Measurements from ENCODE around the gene MAPKAPK5. TPM values are rescaled to one million over a fixed set of nuclear protein-coding genes. Genes with fewer than 3 reads are reported as not detected.

Gene MAPKAPK5
- total RNA-seq, 1 donor from 2014 or later = 30.1 TPM

DNA sequence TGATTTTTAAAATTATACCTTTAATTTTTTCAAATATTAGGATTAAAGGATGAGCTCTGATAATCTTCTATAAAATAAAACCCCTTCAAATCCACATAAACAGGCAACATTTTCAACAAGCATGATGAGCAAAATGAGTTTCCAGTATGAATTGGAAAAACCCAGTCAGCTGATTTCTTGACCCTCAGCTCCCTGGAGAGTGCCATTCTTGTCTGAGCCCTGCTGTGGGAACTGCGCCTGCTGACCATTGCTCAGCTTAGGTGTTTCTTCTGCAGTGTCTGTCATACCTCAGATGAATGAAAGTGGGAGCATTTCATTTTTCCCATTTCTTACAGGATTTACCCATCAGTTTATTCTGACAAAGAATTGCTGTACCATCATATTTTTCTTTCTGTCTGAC is 27.6 kb downstream of the MAPKAPK5 start:
- no peaks in the 10 kb centered on the region for H3K27me3 Mint-ChIP-seq (ENCODE audit: low read depth)
- H3K27ac Mint-ChIP-seq (ENCODE audit: unreplicated experiment) = no peak overlapping the region
- peaks cover 30% of the 10 kb centered on the region for H3K36me3 Mint-ChIP-seq (ENCODE audit: low read depth)
- no peak for DNase-seq (ENCODE audit: low spot score)
- peaks cover 4% of the 10 kb centered on the region for H3K9me3 Mint-ChIP-seq (ENCODE audit: low read depth)
- no peak overlapping the region for H3K4me3 Mint-ChIP-seq (ENCODE audit: unreplicated experiment)
- peaks cover 10% of the 10 kb centered on the region for H3K4me1 Mint-ChIP-seq (ENCODE audit: low read depth)
- TF ChIP-seq, protein P1, sequence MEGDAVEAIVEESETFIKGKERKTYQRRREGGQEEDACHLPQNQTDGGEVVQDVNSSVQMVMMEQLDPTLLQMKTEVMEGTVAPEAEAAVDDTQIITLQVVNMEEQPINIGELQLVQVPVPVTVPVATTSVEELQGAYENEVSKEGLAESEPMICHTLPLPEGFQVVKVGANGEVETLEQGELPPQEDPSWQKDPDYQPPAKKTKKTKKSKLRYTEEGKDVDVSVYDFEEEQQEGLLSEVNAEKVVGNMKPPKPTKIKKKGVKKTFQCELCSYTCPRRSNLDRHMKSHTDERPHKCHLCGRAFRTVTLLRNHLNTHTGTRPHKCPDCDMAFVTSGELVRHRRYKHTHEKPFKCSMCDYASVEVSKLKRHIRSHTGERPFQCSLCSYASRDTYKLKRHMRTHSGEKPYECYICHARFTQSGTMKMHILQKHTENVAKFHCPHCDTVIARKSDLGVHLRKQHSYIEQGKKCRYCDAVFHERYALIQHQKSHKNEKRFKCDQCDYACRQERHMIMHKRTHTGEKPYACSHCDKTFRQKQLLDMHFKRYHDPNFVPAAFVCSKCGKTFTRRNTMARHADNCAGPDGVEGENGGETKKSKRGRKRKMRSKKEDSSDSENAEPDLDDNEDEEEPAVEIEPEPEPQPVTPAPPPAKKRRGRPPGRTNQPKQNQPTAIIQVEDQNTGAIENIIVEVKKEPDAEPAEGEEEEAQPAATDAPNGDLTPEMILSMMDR (IDR thresholded peaks at IDR 0.05) = no peak

DNA sequence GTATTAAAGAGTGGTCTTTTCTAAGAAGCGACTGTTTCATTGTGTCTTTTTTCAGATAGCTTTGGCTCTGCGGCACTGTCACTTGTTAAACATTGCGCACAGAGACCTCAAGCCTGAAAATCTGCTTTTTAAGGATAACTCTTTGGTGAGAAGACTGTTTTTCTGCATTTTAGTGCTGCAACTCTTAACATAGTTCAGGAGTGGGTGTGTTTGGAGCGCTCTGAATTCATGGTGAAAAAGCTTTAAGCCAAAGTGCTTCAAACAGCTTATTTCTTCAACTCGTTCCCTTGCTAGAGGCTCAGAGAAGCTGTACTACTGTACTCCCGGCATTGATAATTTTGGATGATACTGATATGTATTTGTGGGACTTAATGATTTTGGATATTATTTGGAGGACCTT is 28.2 kb downstream of the MAPKAPK5 start:
- Mint-ChIP-seq H3K4me3 (ENCODE audit: unreplicated experiment) (no peak overlapping the region), H3K4me1 (ENCODE audit: low read depth) (peaks cover 10% of the 10 kb centered on the region), H3K36me3 (ENCODE audit: low read depth) (peaks cover 30% of the 10 kb centered on the region)

DNA sequence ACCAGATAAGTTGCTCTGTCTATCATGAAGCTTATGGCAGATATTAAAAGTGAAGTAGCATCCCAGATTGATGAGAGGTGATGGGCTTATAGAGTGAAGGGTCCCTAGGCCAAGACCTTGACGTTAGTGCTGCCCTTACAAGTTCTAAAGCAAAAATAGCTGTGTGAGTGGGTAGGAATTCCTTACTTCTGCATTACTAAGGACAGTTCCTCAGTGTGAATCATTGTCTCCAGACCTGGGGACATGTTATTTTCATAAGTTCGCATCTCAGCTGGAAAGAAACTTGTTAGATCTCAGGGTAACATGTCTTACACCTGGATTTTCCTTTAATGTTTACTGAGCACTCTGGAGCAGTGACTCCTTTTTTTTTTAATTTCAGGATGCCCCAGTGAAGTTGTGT is 28.7 kb downstream of the MAPKAPK5 start:
- H3K27ac Mint-ChIP-seq (ENCODE audit: unreplicated experiment) = no peak overlapping the region
- no peak for DNase-seq (ENCODE audit: low spot score)
- H3K36me3 Mint-ChIP-seq (ENCODE audit: low read depth) = peaks cover 30% of the 10 kb centered on the region
- H3K4me1 Mint-ChIP-seq (ENCODE audit: low read depth) = peaks cover 10% of the 10 kb centered on the region
- no peaks in the 10 kb centered on the region for H3K27me3 Mint-ChIP-seq (ENCODE audit: low read depth)
- H3K9me3 Mint-ChIP-seq (ENCODE audit: low read depth) = peaks cover 4% of the 10 kb centered on the region
- H3K4me3 Mint-ChIP-seq (ENCODE audit: unreplicated experiment) = no peak overlapping the region
- TF ChIP-seq, protein P1 (IDR thresholded peaks at IDR 0.05) = no peak

More for the DNA sequence above, 28.2 kb downstream of the MAPKAPK5 start:
- Mint-ChIP-seq H3K27ac (ENCODE audit: unreplicated experiment) (no peak overlapping the region), H3K9me3 (ENCODE audit: low read depth) (peaks cover 4% of the 10 kb centered on the region), H3K27me3 (ENCODE audit: low read depth) (no peaks in the 10 kb centered on the region)
- no peak for DNase-seq (ENCODE audit: low spot score)
- TF ChIP-seq, protein P1 (IDR thresholded peaks at IDR 0.05) = no peak

DNA sequence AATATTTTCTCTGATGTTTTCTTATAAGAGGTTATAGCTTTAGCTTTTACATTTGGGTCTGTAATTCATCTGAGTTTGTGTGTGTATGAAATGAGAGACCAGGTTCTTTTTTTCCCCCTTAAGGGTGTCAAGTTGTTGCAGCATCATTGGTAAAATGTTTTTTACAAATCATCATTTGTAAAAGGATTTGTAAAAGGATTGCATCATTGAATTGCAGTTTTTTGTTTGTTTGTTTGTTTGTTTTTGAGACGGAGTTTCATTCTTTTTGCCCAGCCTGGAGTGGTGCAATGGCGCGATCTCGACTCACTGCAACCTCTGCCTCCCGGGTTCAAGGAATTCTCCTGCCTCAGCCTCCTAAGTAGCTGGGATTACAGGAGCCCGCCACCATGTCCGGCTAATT is 31.1 kb downstream of the MAPKAPK5 start:
- DNase-seq (ENCODE audit: low spot score) = no peak
- TF ChIP-seq, protein P1 (IDR thresholded peaks at IDR 0.05) = no peak
- H3K36me3 Mint-ChIP-seq (ENCODE audit: low read depth) = peaks cover 25% of the 10 kb centered on the region
- H3K27me3 Mint-ChIP-seq (ENCODE audit: low read depth) = no peaks in the 10 kb centered on the region
- H3K27ac Mint-ChIP-seq (ENCODE audit: unreplicated experiment) = no peak overlapping the region
- H3K9me3 Mint-ChIP-seq (ENCODE audit: low read depth) = peaks cover 4% of the 10 kb centered on the region
- no peak overlapping the region for H3K4me3 Mint-ChIP-seq (ENCODE audit: unreplicated experiment)
- peaks cover 6% of the 10 kb centered on the region for H3K4me1 Mint-ChIP-seq (ENCODE audit: low read depth)

DNA sequence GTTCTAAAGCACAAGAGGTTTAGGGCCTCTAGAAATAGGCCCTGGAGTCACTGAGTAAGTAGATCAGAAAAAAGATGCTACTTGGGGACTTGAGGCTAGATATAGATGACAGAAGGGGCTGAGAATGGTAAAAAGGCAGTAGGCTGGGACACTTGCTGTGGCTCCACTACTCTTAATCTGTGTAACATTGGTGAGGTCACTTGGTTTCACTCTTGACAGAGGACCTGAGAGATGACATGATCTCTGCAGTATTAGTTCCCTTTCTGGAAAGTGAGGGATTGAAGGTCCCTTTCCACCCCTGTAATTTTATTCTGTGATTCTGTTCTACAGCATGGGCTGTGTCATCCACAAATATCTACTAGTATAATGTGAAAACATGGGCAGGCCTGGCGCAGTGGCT is 39.7 kb downstream of the MAPKAPK5 start:
- DNase-seq (ENCODE audit: low spot score) = no peak
- Mint-ChIP-seq H3K4me3 (ENCODE audit: unreplicated experiment) (no peak overlapping the region), H3K4me1 (ENCODE audit: low read depth) (no peaks in the 10 kb centered on the region), H3K27ac (ENCODE audit: unreplicated experiment) (no peak overlapping the region), H3K36me3 (ENCODE audit: low read depth) (peaks cover 37% of the 10 kb centered on the region), H3K27me3 (ENCODE audit: low read depth) (no peaks in the 10 kb centered on the region), H3K9me3 (ENCODE audit: low read depth) (no peaks in the 10 kb centered on the region)
- TF ChIP-seq, protein P1 (IDR thresholded peaks at IDR 0.05) = no peak
